Stimulated activated CD8-positive, alpha-beta memory T cell treated with anti-CD3 and anti-CD28 coated beads, Interleukin-12 subunit alpha, Interleukin-12 subunit beta, amount 100 ng/mL, for 4 hours (primary cell): ENCODE measurements around the gene CCDC82.

Experiments
- DNase-seq: peaks from one replicate; pipeline ENCODE4 v3.0.0-alpha.2; 2020; ENCODE audit warnings: low read depth

CCDC82 gene

DNA sequence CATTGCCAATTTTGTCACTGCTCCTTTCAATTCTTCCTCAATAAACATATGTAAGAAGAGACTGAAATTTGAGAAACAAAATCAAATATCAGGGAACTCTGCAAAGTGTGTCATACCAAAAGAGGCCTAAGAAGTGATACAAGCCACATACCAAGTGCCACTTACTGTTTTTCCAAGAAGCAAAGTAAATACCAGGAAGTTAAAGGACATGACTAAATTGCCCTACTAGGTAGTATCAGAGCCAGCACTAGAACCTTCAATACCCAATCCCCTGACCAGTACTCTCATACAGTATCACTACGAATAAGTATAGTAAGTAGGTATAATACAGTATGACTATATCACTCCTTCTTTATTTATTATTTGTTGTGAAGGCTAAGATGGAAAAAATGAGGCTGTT, 60.3 kb downstream of the CCDC82 start:
- DNase-seq, result no peak

DNA sequence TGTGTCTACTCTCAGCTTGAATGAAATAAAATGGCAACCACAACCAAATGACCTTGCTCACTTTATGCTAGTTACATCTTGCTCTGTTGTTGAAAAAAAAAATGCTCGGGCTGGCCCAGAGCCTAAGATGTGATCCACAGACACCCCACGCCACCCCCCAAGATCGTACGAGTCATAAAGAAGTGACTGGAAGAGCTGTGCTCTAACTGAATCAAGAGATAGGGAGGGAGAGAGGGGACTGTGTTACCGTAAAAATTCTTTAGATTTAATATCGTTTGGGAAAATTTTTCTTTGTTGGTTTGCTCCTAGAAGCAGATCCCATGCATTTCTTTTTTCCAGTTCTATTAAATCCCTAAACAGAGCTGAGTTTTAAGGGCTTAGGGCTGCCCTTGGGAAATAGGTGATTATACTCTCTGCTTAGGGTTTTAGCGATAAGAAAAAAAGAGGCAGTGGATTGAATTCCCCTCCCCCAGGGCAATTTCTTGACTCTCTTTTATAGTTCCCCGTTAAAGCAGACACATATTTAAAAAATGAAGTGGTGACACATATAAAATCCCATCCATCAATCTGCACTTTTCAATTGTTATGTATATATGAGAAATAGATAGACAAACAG, 61.2 kb downstream of the CCDC82 start:
- DNase-seq, result no peak

DNA sequence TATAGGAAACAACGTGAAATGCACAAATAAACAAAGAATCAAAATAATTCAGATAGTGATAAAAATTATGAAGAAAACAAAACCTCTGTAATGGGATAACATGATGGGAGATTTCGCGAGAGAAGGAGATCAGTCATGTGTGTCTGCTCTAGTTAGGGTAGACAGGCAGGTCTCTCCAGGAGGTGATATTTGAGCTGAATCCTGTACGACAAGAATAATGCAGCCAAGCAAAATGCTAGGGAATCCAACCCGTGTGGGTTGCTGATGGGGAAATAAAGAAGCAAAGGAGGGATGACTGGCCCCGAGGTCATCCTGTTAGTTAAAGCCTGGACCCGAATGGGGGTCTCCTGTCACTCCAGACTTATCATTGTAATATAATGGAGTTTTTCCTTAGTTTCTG, 62.8 kb downstream of the CCDC82 start:
- no peak for DNase-seq

DNA sequence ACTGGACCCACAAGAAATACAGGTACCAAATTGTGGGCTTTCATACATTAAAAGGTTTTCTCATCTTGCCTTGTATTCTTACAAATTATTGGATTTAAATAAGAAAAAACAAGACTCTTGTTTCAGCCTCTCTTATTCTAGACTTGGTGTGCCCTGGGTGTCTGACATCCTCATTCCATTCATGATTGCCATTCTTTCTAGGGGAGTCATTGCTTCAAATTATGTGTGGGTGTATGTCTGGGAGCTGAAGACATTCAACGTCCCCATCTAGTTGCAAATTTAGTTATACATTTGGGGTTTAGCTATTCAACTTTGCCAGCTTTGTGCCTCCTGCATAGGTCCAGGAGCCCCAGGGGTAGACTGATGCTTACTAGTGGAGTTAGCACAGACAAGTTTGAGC, 64.8 kb downstream of the CCDC82 start:
- no peak for DNase-seq

DNA sequence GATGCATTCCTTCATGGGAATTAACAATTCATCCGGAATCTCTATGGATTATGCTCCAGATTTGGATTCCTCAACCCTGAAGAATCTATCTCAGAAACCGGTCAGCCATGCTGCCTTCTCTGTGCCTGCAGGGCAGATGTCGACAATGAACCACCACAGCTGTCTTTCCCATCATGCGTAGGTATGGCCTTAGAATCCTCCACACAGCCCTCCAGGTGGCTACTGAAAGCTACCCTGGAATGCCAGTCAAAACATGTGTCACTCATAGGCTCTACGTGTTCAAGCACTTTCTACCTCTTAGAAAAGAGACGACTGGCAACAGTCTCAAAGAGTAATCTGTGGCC, 66.1 kb downstream of the CCDC82 start:
- no peak for DNase-seq

DNA sequence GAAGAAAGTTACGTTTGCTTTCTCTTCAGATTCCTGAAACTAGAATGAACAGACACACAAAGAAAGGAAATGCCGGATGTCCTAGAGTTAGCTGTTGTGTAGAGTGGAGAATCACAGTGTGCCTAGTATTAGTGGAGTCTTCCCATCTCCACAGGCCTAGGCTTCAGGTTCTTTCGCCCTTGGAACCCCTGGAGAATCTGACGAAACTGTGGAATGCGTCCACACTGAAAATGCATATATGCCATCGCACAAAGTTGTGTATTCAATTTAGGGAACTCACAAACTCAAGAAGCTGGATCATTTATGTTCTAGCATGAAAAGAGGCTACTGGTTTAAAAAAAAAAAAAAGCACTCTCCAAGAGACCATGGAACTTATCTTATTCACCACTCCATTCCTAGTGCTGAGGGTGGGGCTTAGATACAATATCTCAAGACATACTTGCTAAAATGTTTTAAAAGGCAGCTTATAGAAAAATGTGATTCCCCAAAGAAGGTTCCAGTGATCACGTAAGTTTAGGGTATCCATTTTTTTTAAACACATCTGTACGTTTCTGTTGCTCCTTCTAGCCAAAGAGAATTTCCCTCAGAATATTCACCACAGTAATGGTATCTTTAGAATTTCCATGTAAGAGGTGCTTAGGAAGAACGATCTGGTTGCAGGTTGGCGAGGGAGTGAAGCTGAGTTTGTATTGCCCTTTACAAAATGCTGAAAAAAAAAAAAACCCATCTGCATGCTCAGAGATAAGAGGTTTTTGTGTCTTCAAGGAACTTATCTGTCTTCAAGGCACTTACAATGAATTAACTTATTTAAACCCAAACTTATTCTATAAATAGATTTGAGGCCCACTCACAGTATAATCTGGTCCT, 66.7 kb downstream of the CCDC82 start:
- no peak for DNase-seq

DNA sequence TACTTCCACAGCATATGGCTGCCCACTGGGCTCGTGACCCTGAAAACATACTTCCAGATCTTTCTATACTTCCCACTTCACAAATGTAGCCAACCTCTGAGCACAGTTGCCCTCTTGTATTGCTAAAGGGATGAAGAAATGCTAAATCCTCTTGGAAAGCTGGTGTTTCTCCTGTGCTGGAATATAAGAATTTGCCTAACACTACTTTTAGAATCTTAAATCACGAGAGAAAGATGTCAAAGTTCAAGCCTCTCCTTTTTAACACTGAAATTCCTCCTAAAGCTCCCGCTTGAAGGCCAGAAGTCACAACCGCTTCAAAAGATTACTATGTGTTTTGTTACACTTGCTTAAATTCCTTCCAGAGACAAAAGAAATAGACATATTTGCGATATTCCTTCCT, 68.6 kb downstream of the CCDC82 start:
- DNase-seq, result no peak

DNA sequence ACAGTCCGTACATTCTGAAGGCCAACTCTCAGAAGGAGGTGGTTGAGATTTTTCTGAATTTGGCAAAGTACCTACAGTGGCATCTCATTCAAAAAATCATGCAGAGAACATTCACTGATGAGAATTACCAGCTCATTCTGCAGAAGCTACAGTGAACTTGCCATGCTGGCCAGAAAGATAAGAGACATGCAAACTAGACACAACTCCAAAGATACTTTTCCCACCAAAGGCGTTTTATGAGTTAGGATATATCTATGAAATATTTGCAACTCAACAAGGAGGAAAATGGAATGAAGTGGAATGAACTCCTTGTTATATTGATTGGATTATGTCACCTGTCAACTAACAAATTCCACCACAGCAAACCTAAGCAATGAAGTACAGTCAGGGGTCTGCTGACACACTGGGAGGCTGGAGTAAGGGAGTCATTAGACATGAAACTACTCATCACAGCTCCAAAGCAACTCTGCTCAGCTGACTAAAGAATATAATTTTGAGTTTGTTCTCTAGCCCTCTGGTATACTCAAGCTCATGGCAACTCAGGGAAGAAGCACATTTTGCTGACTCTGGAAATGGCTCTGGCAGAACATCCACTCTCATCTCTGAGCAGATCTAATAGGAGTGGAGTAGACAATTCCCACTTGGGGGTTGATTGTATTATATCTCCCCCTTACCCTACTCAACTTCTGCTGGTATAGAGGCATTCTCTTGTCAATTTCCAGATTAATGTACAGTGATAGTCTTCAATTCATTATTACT, 69.6 kb downstream of the CCDC82 start:
- DNase-seq, result no peak

DNA sequence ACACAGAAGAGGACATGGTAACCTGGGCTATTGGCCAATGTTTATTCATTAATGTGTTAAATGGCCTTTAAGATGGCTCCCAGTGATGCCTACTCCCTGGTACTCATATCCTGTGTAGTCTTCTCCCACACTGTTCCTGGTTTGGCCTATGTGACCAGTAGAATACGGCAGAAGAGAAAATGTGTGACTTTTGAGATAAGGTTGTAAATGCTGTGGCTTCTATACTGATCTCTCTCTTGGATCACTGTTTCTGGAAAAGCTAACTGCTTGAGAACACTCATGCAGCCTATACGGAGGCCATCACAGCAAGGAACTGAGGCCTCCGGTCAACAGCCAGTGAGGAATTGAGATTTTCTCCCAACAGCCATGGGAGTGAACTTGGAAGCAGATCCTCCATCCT, 70.9 kb downstream of the CCDC82 start:
- no peak for DNase-seq

DNA sequence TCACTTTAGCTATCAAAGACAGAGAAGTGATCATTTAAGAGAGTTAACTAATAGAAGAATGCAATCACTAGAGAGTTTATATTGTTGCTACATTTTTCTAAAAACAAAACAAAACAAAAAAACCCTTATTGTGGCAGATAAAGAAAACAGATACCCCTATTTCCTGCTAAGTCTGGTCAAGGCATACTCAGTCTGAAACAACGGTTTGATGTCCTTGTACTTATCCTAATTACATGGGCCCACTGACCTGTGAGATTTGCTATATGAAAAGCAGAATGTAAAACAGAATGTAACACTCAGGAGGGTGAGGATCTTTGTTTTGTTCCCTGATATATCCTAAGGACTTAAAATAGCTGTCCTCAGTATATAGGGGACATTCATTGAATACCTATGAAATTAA, 71.3 kb downstream of the CCDC82 start:
- no peak for DNase-seq

DNA sequence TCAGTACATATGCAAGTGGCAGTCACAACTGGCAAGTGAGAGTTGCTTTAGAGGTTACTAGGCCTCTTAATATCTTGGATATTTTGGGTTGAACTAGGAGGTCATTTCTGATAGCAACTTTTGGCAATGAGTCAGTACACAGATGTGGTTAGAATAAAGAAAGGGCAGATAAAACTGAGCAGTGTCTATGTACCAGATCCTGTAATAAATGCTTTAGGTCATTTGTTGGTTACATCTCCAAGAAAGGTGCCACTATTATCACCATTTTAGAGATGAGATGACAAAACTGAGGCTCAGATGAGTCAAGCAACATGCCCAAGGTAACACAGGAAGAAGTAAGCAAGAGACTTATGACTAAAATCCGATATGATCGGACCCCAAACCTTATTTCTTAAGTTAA, 71.7 kb downstream of the CCDC82 start:
- no peak for DNase-seq

DNA sequence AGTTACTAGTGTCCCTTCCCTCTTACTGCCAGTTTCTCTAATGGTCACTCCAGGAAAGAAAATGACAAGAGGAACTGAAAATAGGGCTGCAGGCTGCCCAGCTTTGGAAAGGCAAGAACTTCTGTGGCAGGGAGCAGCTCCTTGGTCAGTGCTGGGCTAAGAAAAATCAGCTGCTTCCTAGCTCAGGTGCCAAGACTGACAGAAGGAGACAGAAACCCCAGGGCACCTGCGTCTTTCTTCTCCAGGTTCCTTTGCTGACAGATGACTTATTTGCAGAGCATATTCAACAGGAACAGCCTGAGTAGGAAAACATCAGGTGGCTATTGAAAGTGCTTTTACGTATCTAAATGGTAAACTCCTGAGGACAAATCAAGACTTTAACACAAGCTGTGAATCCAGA, 72.1 kb downstream of the CCDC82 start:
- DNase-seq, result no peak

DNA sequence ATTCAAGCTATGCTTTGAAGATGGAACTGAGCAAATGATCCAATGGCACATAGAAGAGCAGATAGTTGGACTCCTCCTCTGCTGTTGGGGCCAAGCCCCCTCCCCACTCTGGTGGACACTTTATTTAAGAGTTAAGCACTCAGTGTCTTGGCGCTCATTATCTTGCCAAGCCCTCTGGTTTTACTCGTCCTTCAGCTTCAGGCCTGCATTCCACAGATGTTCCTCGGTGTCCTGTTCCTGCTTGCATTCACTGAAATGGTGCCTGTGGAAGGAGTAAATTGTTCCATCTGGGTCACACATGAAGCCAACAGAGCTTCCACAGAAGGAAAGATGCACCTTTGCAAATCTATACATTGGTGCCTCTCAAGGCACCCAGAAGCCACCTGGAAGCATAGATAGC, 72.8 kb downstream of the CCDC82 start:
- DNase-seq, result no peak

DNA sequence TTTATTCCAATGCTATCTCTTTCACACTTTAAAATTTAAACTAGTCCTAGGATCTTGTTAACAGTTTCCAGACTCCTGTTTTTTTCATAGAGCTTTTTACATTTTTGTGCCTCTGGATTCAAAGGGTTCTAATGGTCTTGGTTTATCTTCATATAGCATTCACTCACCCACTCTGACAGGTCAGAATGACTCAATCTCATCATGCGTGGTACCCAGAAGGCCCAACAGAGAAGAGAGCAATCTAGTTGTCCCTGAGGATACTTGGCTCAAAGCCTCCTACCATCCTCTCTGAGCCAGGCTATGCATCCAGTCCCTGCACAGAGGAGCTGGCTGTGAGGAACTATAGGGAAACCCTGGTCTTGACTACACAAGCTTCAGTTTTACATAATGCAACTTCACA, 74.2 kb downstream of the CCDC82 start:
- DNase-seq, result no peak

DNA sequence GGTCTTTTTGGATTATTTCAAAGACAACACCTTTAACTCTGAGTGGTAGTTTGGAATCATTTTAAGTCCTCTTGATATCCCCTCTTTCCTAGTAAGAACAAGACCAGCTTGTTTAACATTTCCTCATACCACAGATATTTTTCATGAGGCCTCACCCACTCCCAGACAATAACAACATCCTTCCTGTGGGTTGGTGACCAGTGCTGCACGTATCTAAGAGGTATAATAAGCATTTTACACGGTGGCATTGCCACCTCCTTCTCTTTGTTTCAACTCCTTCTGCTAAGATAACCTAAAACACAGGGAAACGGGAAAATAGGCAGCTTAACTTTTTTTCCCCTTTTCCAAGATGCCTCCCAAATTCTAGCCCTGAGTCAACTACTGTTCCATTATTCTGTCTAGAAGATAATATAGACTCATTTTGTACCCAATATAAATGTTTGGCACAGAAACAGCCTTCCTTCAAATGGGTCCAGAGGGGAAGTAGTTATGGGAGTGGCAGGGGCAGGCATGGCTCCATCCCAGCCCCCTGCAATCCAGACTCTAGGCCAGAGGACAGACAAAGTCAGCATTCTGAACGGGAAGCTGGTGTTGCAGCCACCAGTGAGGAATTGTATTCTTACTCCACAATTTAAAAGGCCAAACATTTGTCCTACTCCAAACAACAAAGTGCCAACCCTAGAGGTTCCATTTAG, 75.2 kb downstream of the CCDC82 start:
- no peak for DNase-seq

DNA sequence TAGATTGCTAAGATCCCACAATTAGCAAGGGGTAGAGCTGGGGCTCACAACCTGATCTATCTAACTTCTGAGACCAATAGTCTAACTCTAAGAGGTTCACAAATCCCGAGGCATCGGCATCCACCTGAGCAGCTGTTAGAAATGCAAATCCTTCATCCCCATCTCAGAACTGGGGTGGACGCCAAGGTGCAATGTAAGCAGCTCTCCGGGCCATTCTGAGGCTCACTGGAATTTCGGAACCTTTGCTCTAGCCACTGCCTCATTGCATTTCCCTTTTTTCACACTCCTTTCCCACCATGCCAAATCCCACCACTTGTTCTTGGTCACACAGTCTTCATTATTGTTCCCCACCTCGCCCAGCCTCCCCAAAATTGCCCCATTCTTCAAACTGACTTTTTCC, 76.5 kb downstream of the CCDC82 start:
- DNase-seq, result no peak

DNA sequence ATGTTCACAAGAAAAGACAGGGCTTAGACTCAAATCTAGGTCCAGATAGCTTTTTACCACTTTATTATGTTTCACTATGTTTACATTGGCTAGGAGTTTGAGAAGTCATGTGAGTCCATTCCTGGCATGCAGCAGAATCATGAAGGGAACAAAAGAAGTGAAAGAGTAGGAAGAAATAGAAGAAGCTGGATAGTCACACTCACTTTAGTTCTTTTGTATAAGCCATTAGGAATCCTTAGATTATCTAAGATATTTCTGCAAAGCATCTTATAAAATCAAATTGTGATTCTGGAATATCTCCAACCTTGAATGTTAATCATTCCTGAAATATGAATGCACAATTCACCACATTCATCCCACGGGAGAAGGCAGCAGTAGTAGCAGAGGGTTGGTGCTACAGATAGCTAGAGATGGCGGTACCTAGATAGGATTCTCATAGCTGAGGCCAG, 78.6 kb downstream of the CCDC82 start:
- DNase-seq, result no peak

DNA sequence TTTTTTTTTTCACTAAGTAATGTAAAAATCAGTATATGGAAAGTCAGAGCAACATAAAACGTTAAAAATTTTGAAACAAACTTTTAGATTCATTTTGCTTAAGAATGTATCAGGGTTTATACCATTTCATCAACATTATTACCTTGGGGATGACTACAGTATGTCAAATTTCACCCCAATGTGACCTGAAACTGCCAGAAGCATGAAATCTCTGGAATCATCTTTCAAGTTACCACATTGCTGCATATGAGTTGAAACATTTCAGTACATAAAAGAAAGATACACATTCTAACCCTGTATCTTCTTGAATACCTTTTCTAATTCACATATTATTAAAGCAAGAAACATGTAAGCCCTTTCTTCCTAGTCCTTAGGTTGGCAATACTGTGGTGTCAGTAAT, 79.5 kb downstream of the CCDC82 start:
- DNase-seq, result no peak

DNA sequence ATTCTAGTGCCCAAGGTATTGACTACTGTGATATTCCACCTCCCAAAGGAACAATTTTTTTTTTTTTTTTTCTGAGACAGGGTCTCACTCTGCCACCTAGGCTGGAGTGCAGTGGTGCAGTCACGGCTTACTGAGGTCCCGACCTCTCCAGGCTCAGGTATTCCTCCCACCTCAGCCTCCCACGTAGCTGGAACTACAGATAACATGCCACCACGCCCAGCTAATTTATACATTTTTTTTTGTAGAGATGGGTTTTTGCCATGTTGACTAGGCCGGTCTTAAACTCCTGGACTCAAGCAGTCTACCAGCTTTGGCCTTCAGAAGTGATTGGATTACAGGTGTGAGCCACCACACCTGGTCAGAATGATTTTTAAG, 80.1 kb downstream of the CCDC82 start:
- no peak for DNase-seq

DNA sequence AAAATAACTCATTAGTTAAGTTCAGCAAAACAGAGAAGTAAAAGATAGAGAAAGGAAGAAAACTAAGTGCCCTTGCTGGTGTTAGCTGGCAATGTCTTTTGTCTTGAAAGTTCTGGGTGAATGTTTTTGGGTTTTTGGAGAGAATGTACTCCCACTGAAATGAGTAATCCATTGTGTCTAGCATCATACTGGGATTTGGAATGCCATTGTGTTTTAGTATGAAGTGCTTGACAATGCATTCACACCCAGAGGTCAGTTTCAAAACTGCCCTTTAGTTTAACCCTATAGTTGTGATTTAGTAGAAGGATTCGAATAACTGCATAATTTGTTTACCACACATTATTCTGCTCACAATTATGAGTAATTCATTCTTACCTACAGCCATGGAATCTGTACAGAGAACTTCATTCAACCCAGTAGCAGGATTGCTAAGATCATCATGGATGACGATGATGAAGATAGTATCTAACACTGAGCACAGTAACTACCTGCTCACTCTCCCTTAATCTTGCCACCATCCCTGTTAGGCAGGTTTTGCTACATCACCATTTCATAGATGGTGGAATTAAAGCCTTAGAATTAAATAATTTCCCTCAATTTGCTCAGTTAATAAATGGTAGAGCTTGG, 80.6 kb downstream of the CCDC82 start:
- no peak for DNase-seq

DNA sequence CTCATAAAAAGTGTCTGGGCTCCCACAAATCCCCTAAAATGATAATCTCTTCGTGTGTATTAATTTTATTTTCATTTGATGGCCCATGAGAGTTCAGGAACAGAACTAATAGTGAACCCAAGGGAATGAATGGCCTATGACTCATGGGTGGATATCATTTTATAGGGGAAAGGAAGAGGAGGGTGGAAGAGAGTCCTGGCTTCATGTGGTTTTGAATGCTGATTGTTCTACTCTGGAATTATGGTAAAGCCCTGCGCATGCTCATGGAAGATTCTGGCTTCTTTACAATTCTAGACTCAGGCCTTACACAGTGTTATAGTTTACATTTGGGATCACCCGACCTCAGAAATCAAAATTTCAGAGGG, 82.0 kb downstream of the CCDC82 start:
- DNase-seq, result no peak
